Measurements from ENCODE around the gene NLRX1.
"Not testable (repeated sequence)": the region's sequence is repeated elsewhere in the genome, so short reads cannot be mapped to it uniquely, and the experiment has no call there.

NLRX1 gene

GRCh38 chr11:119210050-119210449 is 41.5 kb downstream of the NLRX1 start:
- ChIA-PET CTCF (interaction anchor here (0.9 to 1.7 kb wide), 5 partner anchors 11 to 164 kb away, joined by 3 to 8 read pairs (median 3); no protein-coding TSS in a partner anchor), POLR2A (no interaction called here)
- DNase-seq (ENCODE audit: extremely low spot score): no peak
- no peak for TF ChIP-seq CTCF (IDR thresholded peaks at IDR 0.05; ENCODE audit: control extremely low read depth, extremely low read depth, low read depth, missing control alignments)

GRCh38 chr11:119218141-119218878 is 49.8 kb downstream of the NLRX1 start:
- no peak for TF ChIP-seq CTCF (IDR thresholded peaks at IDR 0.05; ENCODE audit: control extremely low read depth, extremely low read depth, low read depth, missing control alignments)
- CTCF ChIA-PET: interaction anchor here (5.7 kb wide), 1 partner anchor 13 kb away, joined by 21 read pairs; the partner anchor contains the start of gene CBL
- POLR2A ChIA-PET: no interaction called here
- DNase-seq (ENCODE audit: extremely low spot score): no peak

GRCh38 chr11:119222308-119222707 is 53.8 kb downstream of the NLRX1 start:
- no peak for TF ChIP-seq CTCF (IDR thresholded peaks at IDR 0.05; ENCODE audit: control extremely low read depth, extremely low read depth, low read depth, missing control alignments)
- ChIA-PET CTCF (interaction anchor here (1.2 to 1.4 kb wide), 3 partner anchors 9 to 25 kb away, joined by 3 to 5 read pairs (median 3); partner anchors contain the start of gene CBL), POLR2A (no interaction called here)
- DNase-seq (ENCODE audit: extremely low spot score): no peak

- POLR2A ChIA-PET: no interaction called here
- no peak for TF ChIP-seq CTCF (IDR thresholded peaks at IDR 0.05; ENCODE audit: control extremely low read depth, extremely low read depth, low read depth, missing control alignments)
- no peak for DNase-seq (ENCODE audit: extremely low spot score)
- CTCF ChIA-PET: interaction anchor here (1.4 kb wide), 1 partner anchor 17 kb away, joined by 5 read pairs; the partner anchor contains the start of gene CBL
Measured at GRCh38 chr11:119222891-119223290, 54.4 kb downstream of the NLRX1 start.

- DNase-seq (ENCODE audit: extremely low spot score): no peak
- ChIA-PET POLR2A (no interaction called here), CTCF (interaction anchor here (1.2 kb wide), 1 partner anchor 18 kb away, joined by 4 read pairs; the partner anchor contains the start of gene CBL)
- no peak for TF ChIP-seq CTCF (IDR thresholded peaks at IDR 0.05; ENCODE audit: control extremely low read depth, extremely low read depth, low read depth, missing control alignments)
Measured at GRCh38 chr11:119223856-119224255, 55.3 kb downstream of the NLRX1 start.

DNA sequence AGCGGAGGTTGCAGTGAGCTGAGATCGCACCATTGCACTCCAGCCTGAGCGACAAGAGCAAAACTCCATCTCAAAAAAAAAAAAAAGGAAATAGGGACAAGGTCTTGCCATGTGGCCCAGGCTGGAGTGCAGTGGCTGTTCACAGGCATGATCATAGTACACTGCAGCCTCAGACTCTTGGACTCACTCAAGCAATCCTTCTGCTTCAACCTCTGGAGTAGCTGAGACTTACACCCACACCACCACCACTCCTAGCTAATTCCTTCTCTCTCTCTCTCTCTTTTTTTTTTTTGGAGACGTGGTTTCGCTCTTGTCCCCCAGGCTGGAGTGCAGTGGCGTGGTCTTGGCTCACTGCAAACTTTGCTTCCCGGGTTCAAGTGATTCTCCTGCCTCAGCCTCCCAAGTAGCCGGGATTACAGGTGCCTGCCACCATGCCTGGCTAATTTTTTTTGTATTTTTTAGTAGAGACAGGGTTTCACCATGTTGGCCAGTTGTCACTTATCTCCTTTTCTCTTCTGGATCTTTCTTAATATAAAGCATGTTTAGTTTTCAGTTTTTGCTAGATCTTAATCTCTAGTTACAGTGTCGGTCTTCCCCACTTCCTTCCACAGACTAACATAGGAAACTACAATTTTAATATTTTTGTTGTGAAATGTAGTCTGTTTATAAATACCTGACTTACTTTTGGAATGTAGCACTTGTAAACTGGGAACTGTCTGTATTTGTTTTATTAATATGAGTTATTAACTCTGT is 60.2 kb downstream of the NLRX1 start:
- DNase-seq (ENCODE audit: extremely low spot score); CTCF ChIA-PET; POLR2A ChIA-PET: not testable (repeated sequence)

DNA sequence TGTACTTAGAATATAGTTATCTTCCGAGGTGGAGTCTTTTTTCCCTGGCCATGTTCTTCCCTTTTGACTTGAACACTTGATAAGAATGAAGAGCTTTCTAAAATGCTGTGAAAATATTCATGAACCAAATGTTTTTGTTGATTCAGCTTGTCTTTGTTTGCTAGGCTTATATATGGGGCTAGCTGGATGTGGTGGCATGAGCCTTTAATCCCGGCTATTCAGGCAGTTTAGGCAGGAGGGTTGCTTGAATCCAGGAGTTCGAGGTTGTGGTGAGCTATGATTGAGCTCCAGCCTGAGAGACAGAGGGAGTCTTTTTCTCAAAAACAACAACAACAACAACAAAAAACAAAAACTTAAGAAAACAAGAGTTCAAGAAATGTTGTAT is 60.8 kb downstream of the NLRX1 start:
- TF ChIP-seq CTCF (IDR thresholded peaks at IDR 0.05; ENCODE audit: control extremely low read depth, extremely low read depth, low read depth, missing control alignments): no peak
- POLR2A ChIA-PET: no interaction called here
- CTCF ChIA-PET: interaction anchor here (0.6 to 0.8 kb wide), 2 partner anchors 14 to 264 kb away, joined by 3 to 4 read pairs; no protein-coding TSS in a partner anchor
- no peak for DNase-seq (ENCODE audit: extremely low spot score)
